PC-9 (cell line): ENCODE results near the gene CRYGN. TPM values are rescaled to one million over a fixed set of nuclear protein-coding genes. Genes with fewer than 3 reads are reported as not detected.
A peak's percentile ranks its signal among the peaks of the same experiment; 100 is the strongest.

Experiments
- BruUV-seq: library from RNA; stranded (reverse); fragments of 400-500 nt; replicated peaks from 2 replicates; lab custom pipeline; 2021; lab: Mats Ljungman, UMichigan
- CTCF ChIA-PET: fragments of 300-600 bp; sonication (Branson Sonifier 250); formaldehyde crosslinking; loops from one replicate; lab custom pipeline; 2022; ENCODE audit warnings: antibody characterized with exemption; lab: Charles Lee
- POLR2A ChIA-PET: fragments of 300-600 bp; sonication (Branson Sonifier 250); formaldehyde crosslinking; loops from one replicate; lab custom pipeline; 2022; ENCODE audit warnings: antibody characterized with exemption; ENCODE audit not compliant: unreplicated experiment; lab: Charles Lee
- DNase-seq, 2 experiments: peaks; one replicate each; pipeline versions ENCODE4 v3.0.0 to v3.0.0-alpha.2; 2015 to 2022; ENCODE audit warnings: mixed read lengths in 1 of 2
- H2AFZ ChIP-seq: fragments of 200-600 bp; sonication (generic); 2 replicates; pipeline ENCODE4 v1.8.1; 2017; ENCODE audit warnings: antibody characterized with exemption
- H3F3A ChIP-seq: fragments of 200-600 bp; sonication (generic); 2 replicates; pipeline ENCODE4 v1.8.1; 2017; ENCODE audit warnings: antibody characterized with exemption, mild to moderate bottlenecking, low read depth; ENCODE audit not compliant: insufficient read depth
- H3K27ac ChIP-seq: fragments of 200-600 bp; sonication (generic); 2 replicates; pipeline ENCODE4 v1.6.1; 2016; ENCODE audit warnings: mixed run types
- H3K27me3 ChIP-seq: fragments of 200-600 bp; sonication (generic); 2 replicates; pipeline ENCODE4 v1.6.1; 2016; ENCODE audit warnings: low read depth, mixed run types; ENCODE audit not compliant: insufficient read depth
- H3K36me3 ChIP-seq: fragments of 200-600 bp; sonication (generic); 2 replicates; pipeline ENCODE4 v1.6.1; 2016; ENCODE audit warnings: low read depth, mixed run types
- H3K4me1 ChIP-seq: fragments of 200-600 bp; sonication (generic); replicated peaks from 2 replicates; pipeline ENCODE4 v1.6.1; 2016; ENCODE audit warnings: mixed run types; ENCODE audit not compliant: insufficient read depth
- H3K4me2 ChIP-seq: fragments of 200-600 bp; sonication (generic); 2 replicates; pipeline ENCODE4 v1.6.1; 2017; ENCODE audit warnings: mixed run types
- H3K4me3 ChIP-seq: fragments of 200-600 bp; sonication (generic); 2 replicates; pipeline ENCODE4 v1.6.1; 2016; ENCODE audit warnings: mixed run types
- H3K79me2 ChIP-seq: fragments of 200-600 bp; sonication (generic); 2 replicates; pipeline ENCODE4 v1.6.1; 2017; ENCODE audit warnings: low read depth, mixed run types
- H3K9me2 ChIP-seq: fragments of 200-600 bp; sonication (generic); 2 replicates; pipeline ENCODE4 v1.8.1; 2017; ENCODE audit warnings: mild to moderate bottlenecking; ENCODE audit not compliant: insufficient read depth
- H3K9me3 ChIP-seq: fragments of 200-600 bp; sonication (generic); 2 replicates; pipeline ENCODE4 v1.8.1; 2016; ENCODE audit warnings: low read depth; ENCODE audit not compliant: insufficient read depth
- H4K20me1 ChIP-seq: fragments of 200-600 bp; sonication (generic); 2 replicates; pipeline ENCODE4 v1.8.1; 2017; ENCODE audit not compliant: insufficient read depth
- CTCF ChIP-seq: fragments of 200-600 bp; sonication (generic); conservative IDR thresholded peaks from 2 replicates; pipeline ENCODE4 v1.6.1; 2017; ENCODE audit warnings: mixed run types, antibody characterized with exemption, mild to moderate bottlenecking, moderate library complexity
- EZH2 ChIP-seq: fragments of 200-600 bp; sonication (generic); IDR thresholded peaks from 2 replicates; pipeline ENCODE4 v1.8.0; 2017; ENCODE audit warnings: antibody characterized with exemption, low read depth
- intact Hi-C: fragments of 100-400 bp; cut with micrococcal nuclease; formaldehyde crosslinking; loops from one replicate; pipeline ENCODE4 v1.10.0; 2022; ENCODE audit not compliant: unreplicated experiment
- total RNA-seq: library from RNA; stranded (reverse); gene quantifications from 2 replicates; pipeline ENCODE4 v1.2.3, GENCODE V29; 2021

CRYGN gene
- total RNA-seq, 1 experiment from 2014 or later = 1.0 TPM

GRCh38 chr7:151487228-151487627 is 47.3 kb upstream of the CRYGN start:
- CTCF ChIA-PET = interaction anchor here (0.7 to 1.1 kb wide), 2 partner anchors 22 to 614 kb away, joined by 3 to 5 read pairs; no protein-coding TSS in a partner anchor
- H3K27ac ChIP-seq = 0 out of 2 replicates have a peak overlapping the region, but pooled peaks have one; percentile 25
- no TSS peak for BruUV-seq

GRCh38 chr7:151486074-151486473 is 46.1 kb upstream of the CRYGN start:
- peaks cover 49% of the 10 kb centered on the region for H3K4me1 ChIP-seq
- peak overlapping the region; percentile 41 for H3K27ac ChIP-seq
- no TSS peak for BruUV-seq
- H3K4me3 ChIP-seq = no peak overlapping the region
- no peaks in the 10 kb centered on the region for H3K9me2 ChIP-seq
- H3K79me2 ChIP-seq = peaks cover 100% of the 10 kb centered on the region
- H3K9me3 ChIP-seq = no peaks in the 10 kb centered on the region
- H3F3A ChIP-seq = peaks cover 60% of the 10 kb centered on the region
- peaks cover 88% of the 10 kb centered on the region for H3K36me3 ChIP-seq
- CTCF ChIA-PET = interaction anchor here (0.5 kb wide), 1 partner anchor 32 kb away, joined by 4 read pairs; no protein-coding TSS in a partner anchor
- no peak for DNase-seq
- peaks cover 6% of the 10 kb centered on the region; the same call in 1 of the 2 replicates for H4K20me1 ChIP-seq
- H3K4me2 ChIP-seq = peak overlapping the region; percentile 15; the same call in 1 of the 2 replicates
- no peaks in the 10 kb centered on the region for H3K27me3 ChIP-seq
- H2AFZ ChIP-seq = no peak overlapping the region
- no peak for TF ChIP-seq CTCF
- TF ChIP-seq EZH2 = no peak
- POLR2A ChIA-PET = no interaction called here
- intact Hi-C loops = no loop called here

More at GRCh38 chr7:151487228-151487627, 47.3 kb upstream of the CRYGN start:
- Histone ChIP-seq H3K9me3 (no peaks in the 10 kb centered on the region), H3K27me3 (no peaks in the 10 kb centered on the region), H3K4me1 (peaks cover 61% of the 10 kb centered on the region), H3K4me3 (no peak overlapping the region), H3K79me2 (peaks cover 99% of the 10 kb centered on the region), H3K4me2 (no peak overlapping the region), H3F3A (peaks cover 70% of the 10 kb centered on the region), H3K9me2 (no peaks in the 10 kb centered on the region), H4K20me1 (peaks cover 4% of the 10 kb centered on the region; the same call in 1 of the 2 replicates), H3K36me3 (peaks cover 78% of the 10 kb centered on the region), H2AFZ (no peak overlapping the region)
- no peak for TF ChIP-seq CTCF
- no peak for TF ChIP-seq EZH2
- DNase-seq = no peak
- POLR2A ChIA-PET = no interaction called here
- intact Hi-C loops = no loop called here

GRCh38 chr7:151484971-151485707 is 45.2 kb upstream of the CRYGN start:
- peak overlapping the region; percentile 15; the same call in 1 of the 2 replicates for H3K4me2 ChIP-seq
- ChIA-PET CTCF (interaction anchor here (0.5 to 0.8 kb wide), 3 partner anchors 37 to 320 kb away, joined by 3 read pairs; no protein-coding TSS in a partner anchor), POLR2A (interaction anchor here (0.6 kb wide), 1 partner anchor 9 kb away, joined by 7 read pairs; no protein-coding TSS in a partner anchor)
- H3F3A ChIP-seq = peaks cover 56% of the 10 kb centered on the region
- H3K9me3 ChIP-seq = no peaks in the 10 kb centered on the region
- peak overlapping the region; percentile 41 for H3K27ac ChIP-seq
- no peaks in the 10 kb centered on the region for H3K27me3 ChIP-seq
- H3K36me3 ChIP-seq = peaks cover 83% of the 10 kb centered on the region
- peaks cover 45% of the 10 kb centered on the region for H3K4me1 ChIP-seq
- peak; percentile 66 to 79 for DNase-seq
- H2AFZ ChIP-seq = no peak overlapping the region
- intact Hi-C loops = loop anchor here (1.0 kb wide), 1 partner anchor 35 kb away; no protein-coding TSS in a partner anchor
- TF ChIP-seq EZH2 (no peak), CTCF (no peak)
- BruUV-seq = TSS peak; percentile 2
- peaks cover 98% of the 10 kb centered on the region for H3K79me2 ChIP-seq
- H3K9me2 ChIP-seq = no peaks in the 10 kb centered on the region
- peaks cover 10% of the 10 kb centered on the region for H4K20me1 ChIP-seq
- H3K4me3 ChIP-seq = no peak overlapping the region
